SK-N-SH (cell line): Measurements from ENCODE around the gene LHX4. TPM values are rescaled to one million over a fixed set of nuclear protein-coding genes. Genes with fewer than 3 reads are reported as not detected.

ENCODE experiments used
- CTCF ChIA-PET: fragments of 300-600, 350-600 bp; formaldehyde crosslinking; extraction: SDS; loops from one replicate; lab custom pipeline; 2021; lab: Yijun Ruan, JAX
- POLR2A ChIA-PET: fragments of 350-600 bp; sonication (Branson Sonifier 250); formaldehyde crosslinking; extraction: SDS; loops from one replicate; lab custom pipeline; 2020; ENCODE audit warnings: antibody characterized with exemption, inconsistent platforms; lab: Yijun Ruan, JAX
- DNase-seq: peaks from one replicate; pipeline ENCODE4 v3.0.0; 2012
- H2AFZ ChIP-seq: fragments of 200-600 bp; sonication (generic); 2 replicates; pipeline ENCODE4 v1.8.1; 2016; ENCODE audit warnings: antibody characterized with exemption, mild to moderate bottlenecking, low read depth
- H3F3A ChIP-seq: fragments of 200-600 bp; sonication (generic); replicated peaks from 2 replicates; pipeline ENCODE3; 2016; ENCODE audit warnings: antibody characterized with exemption, mild to moderate bottlenecking; ENCODE audit not compliant: insufficient read depth
- H3K27ac ChIP-seq, 2 experiments: fragments of 200-500 bp in 1 of 2; fragments of 200-600 bp in 1 of 2; sonication (Bioruptor generic) in 1 of 2; sonication (generic), shearing (Covaris generic) in 1 of 2; 2 replicates each; pipeline versions ENCODE4 v1.5.1 to v1.6.1; 2014 to 2016; ENCODE audit warnings: low read depth in 2 of 2, inconsistent platforms in 1 of 2, low read length in 1 of 2, mild to moderate bottlenecking in 1 of 2, mixed read lengths in 1 of 2
- H3K27me3 ChIP-seq: fragments of 200-600 bp; sonication (generic), shearing (Covaris generic); 2 replicates; pipeline ENCODE4 v1.6.1; 2016; ENCODE audit warnings: mixed run types; ENCODE audit not compliant: insufficient read depth
- H3K36me3 ChIP-seq, 2 experiments: fragments of 200-500 bp in 1 of 2; fragments of 200-600 bp in 1 of 2; sonication (Bioruptor generic) in 1 of 2; sonication (generic) in 1 of 2; replicated peaks in 1 of 2; 2 replicates each; pipeline versions ENCODE3 to v1.5.1; 2014 to 2016; ENCODE audit warnings: low read length in 1 of 2, mild to moderate bottlenecking in 1 of 2; ENCODE audit not compliant: insufficient read depth in 2 of 2, control insufficient read depth in 1 of 2
- H3K4me1 ChIP-seq, 2 experiments: fragments of 200-500 bp in 1 of 2; fragments of 200-600 bp in 1 of 2; sonication (Bioruptor generic) in 1 of 2; sonication (generic), shearing (Covaris generic) in 1 of 2; 2 replicates each; pipeline versions ENCODE4 v1.5.1 to v1.6.1; 2014 to 2016; ENCODE audit warnings: low read depth in 1 of 2, low read length in 1 of 2, mixed run types in 1 of 2; ENCODE audit not compliant: insufficient read depth in 2 of 2, control insufficient read depth in 1 of 2
- H3K4me2 ChIP-seq: fragments of 200-600 bp; sonication (generic), shearing (Covaris generic); 2 replicates; pipeline ENCODE4 v1.6.1; 2017; ENCODE audit warnings: mixed run types
- H3K4me3 ChIP-seq, 2 experiments: fragments of 200-500 bp in 1 of 2; fragments of 200-600 bp in 1 of 2; sonication (Bioruptor generic) in 1 of 2; sonication (generic), shearing (Covaris generic) in 1 of 2; 2 replicates each; pipeline versions ENCODE4 v1.5.1 to v1.8.1; 2014 to 2016; ENCODE audit warnings: low read depth in 2 of 2, inconsistent platforms in 1 of 2, low read length in 1 of 2, mild to moderate bottlenecking in 1 of 2, mixed read lengths in 1 of 2, moderate library complexity in 1 of 2
- H3K79me2 ChIP-seq: fragments of 200-600 bp; sonication (generic); 2 replicates; pipeline ENCODE4 v1.8.1; 2017; ENCODE audit warnings: mild to moderate bottlenecking; ENCODE audit not compliant: insufficient read depth
- H3K9ac ChIP-seq: fragments of 200-600 bp; sonication (generic); 2 replicates; pipeline ENCODE4 v1.6.1; 2017; ENCODE audit warnings: mixed run types
- H3K9me2 ChIP-seq: fragments of 200-600 bp; sonication (generic); 2 replicates; pipeline ENCODE4 v1.6.1; 2017; ENCODE audit warnings: mixed run types
- H3K9me3 ChIP-seq: fragments of 200-600 bp; sonication (generic); 2 replicates; pipeline ENCODE4 v1.6.1; 2017; ENCODE audit warnings: mixed run types, mild to moderate bottlenecking, moderate library complexity
- H4K20me1 ChIP-seq: fragments of 200-600 bp; sonication (generic); 2 replicates; pipeline ENCODE4 v1.6.1; 2017; ENCODE audit warnings: mild to moderate bottlenecking, mixed run types; ENCODE audit not compliant: insufficient read depth
- ELF1 ChIP-seq: IDR thresholded peaks from 2 replicates; pipeline ENCODE4 v1.4.0; 2012
- EP300 ChIP-seq, 2 experiments: IDR thresholded peaks; 2 replicates each; pipeline versions ENCODE4 v1.4.0 to v1.6.1; 2012; ENCODE audit warnings: borderline replicate concordance in 1 of 2, low read depth in 1 of 2, low read length in 1 of 2
- EZH2phosphoT487 ChIP-seq: fragments of 200-600 bp; sonication (generic); IDR thresholded peaks from 2 replicates; pipeline ENCODE4 v1.6.1; 2017; ENCODE audit warnings: low read depth, mixed run types, mild to moderate bottlenecking, antibody characterized with exemption, moderate library complexity, borderline replicate concordance
- FOSL2 ChIP-seq: IDR thresholded peaks from 2 replicates; pipeline ENCODE4 v1.4.0; 2012; ENCODE audit warnings: low read depth, mild to moderate bottlenecking, moderate library complexity, borderline replicate concordance
- FOXM1 ChIP-seq: IDR thresholded peaks from 2 replicates; pipeline ENCODE4 v1.4.0; 2012; ENCODE audit warnings: low read depth, mild to moderate bottlenecking
- GABPA ChIP-seq: IDR thresholded peaks from 2 replicates; pipeline ENCODE4 v1.4.0; 2012; ENCODE audit warnings: low read depth, mild to moderate bottlenecking
- GATA2 ChIP-seq: sonication (generic); formaldehyde crosslinking; IDR thresholded peaks from 2 replicates; pipeline ENCODE4 v1.5.0; 2020; ENCODE audit warnings: mild to moderate bottlenecking, missing genetic modification reagents
- IRF3 ChIP-seq: fragments of 150-350 bp; IDR thresholded peaks from 2 replicates; pipeline ENCODE4 v1.6.1; 2016; ENCODE audit warnings: mild to moderate bottlenecking, low read depth, low read length
- MXI1 ChIP-seq: IDR thresholded peaks from 2 replicates; pipeline ENCODE4 v1.6.1; 2012; ENCODE audit warnings: mild to moderate bottlenecking, low read depth, low read length, improper control_type of control experiment
- NFIC ChIP-seq: IDR thresholded peaks from 2 replicates; pipeline ENCODE4 v1.4.0; 2012; ENCODE audit warnings: borderline replicate concordance
- NRF1 ChIP-seq: IDR thresholded peaks from 2 replicates; pipeline ENCODE4 v1.6.1; 2012; ENCODE audit warnings: low read depth, mild to moderate bottlenecking, low read length
- POLR2AphosphoS5 ChIP-seq: IDR thresholded peaks from 2 replicates; pipeline ENCODE4 v1.6.1; 2012; ENCODE audit warnings: low read depth, low read length
- RCOR1 ChIP-seq: fragments of 150-350 bp; IDR thresholded peaks from 2 replicates; pipeline ENCODE4 v1.6.1; 2017; ENCODE audit warnings: antibody characterized with exemption, low read length
- REST ChIP-seq: IDR thresholded peaks from 2 replicates; pipeline ENCODE4 v1.6.1; 2012; ENCODE audit warnings: mild to moderate bottlenecking, low read depth, low read length, moderate library complexity
- RFX5 ChIP-seq: IDR thresholded peaks from 2 replicates; pipeline ENCODE4 v1.6.1; 2012; ENCODE audit warnings: mild to moderate bottlenecking, improper control_type of control experiment, low read length
- TEAD4 ChIP-seq: IDR thresholded peaks from 2 replicates; pipeline ENCODE4 v1.4.0; 2012; ENCODE audit warnings: mild to moderate bottlenecking, borderline replicate concordance; ENCODE audit not compliant: insufficient read depth
- YY1 ChIP-seq: IDR thresholded peaks from 2 replicates; pipeline ENCODE4 v1.4.0; 2012; ENCODE audit warnings: low read depth, mild to moderate bottlenecking
- WGBS: methylation state at CpG from one replicate; pipeline ENCODE4 v1.1.6; 2017; ENCODE audit warnings: low lambda C conversion rate; 5-methylcytosine and 5-hydroxymethylcytosine counted together
- polyA plus RNA-seq, 3 experiments: library from polyadenylated mRNA; depleted of rRNA; stranded (reverse); fragments of >200 nt; gene quantifications; 2 replicates each; pipeline ENCODE4 v1.2.3, GENCODE V29; 2012
- TF ChIP-seq, protein P1 (sequence below): fragments of 150-350 bp; IDR thresholded peaks from 2 replicates; pipeline ENCODE4 v1.6.1; 2017; ENCODE audit warnings: antibody characterized with exemption, low read length, low read depth, borderline replicate concordance
- TF ChIP-seq, protein P2 (sequence below): IDR thresholded peaks from 2 replicates; pipeline ENCODE4 v1.4.0; 2012; ENCODE audit warnings: low read depth, borderline replicate concordance

Gene LHX4
- polyA plus RNA-seq, 1 of the 3 experiments (the other 2 are of a cell fraction) = not detected

DNA sequence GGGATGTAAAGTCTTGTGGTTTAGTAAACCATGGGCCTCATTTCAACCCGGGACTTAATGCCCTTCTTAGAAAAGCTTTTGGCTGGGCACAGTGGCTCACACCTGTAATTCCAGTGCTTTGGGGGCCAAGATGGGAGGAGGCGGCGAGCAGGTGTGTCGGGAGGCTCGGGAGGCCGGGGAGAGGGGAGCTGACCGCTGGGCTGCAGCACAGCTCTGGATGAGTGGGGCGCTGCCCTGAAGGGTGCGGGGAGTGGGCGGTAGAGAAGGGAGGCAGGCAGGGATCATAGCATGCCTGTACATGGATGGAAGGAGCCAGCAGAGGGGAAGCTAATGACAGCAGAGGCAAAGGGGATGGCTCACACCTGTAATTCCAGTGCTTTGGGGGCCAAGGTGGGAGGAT lies 31.0 kb downstream of the LHX4 start:
- no peaks in the 10 kb centered on the region for H3K27me3 ChIP-seq
- no peak overlapping the region for H3K4me3 ChIP-seq
- H3K9me3 ChIP-seq = no peaks in the 10 kb centered on the region
- no peak for DNase-seq
- no peaks in the 10 kb centered on the region for H3K79me2 ChIP-seq
- H3F3A ChIP-seq = no peaks in the 10 kb centered on the region
- no peak overlapping the region for H2AFZ ChIP-seq
- no peak for TF ChIP-seq GATA2 (CRISPR knock-in tag)
- TF ChIP-seq, protein P1, sequence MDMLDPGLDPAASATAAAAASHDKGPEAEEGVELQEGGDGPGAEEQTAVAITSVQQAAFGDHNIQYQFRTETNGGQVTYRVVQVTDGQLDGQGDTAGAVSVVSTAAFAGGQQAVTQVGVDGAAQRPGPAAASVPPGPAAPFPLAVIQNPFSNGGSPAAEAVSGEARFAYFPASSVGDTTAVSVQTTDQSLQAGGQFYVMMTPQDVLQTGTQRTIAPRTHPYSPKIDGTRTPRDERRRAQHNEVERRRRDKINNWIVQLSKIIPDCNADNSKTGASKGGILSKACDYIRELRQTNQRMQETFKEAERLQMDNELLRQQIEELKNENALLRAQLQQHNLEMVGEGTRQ = no peak
- TF ChIP-seq NRF1 = no peak
- CTCF ChIA-PET = interaction anchor here (1.0 to 3.0 kb wide), 11 partner anchors 9 to 222 kb away, joined by 3 to 25 read pairs (median 5); no protein-coding TSS in a partner anchor
- H3K9me2 ChIP-seq = no peaks in the 10 kb centered on the region
- H3K4me1 ChIP-seq = peaks cover 0 to 7% of the 10 kb centered on the region in 2 experiments; a peak in 1 of 4 replicates
- POLR2A ChIA-PET = no interaction called here
- no peaks in the 10 kb centered on the region for H3K36me3 ChIP-seq
- WGBS = 88% methylated on average over 10 of the region's 10 CpGs
- no peaks in the 10 kb centered on the region for H4K20me1 ChIP-seq
- H3K4me2 ChIP-seq = no peak overlapping the region
- H3K27ac ChIP-seq = no peak overlapping the region
- no peak overlapping the region for H3K9ac ChIP-seq

GRCh38 chr1:180261524-180262155 lies 31.6 kb downstream of the LHX4 start:
- Histone ChIP-seq H2AFZ (no peak overlapping the region), H3K9me3 (no peaks in the 10 kb centered on the region), H3K4me3 (no peak overlapping the region), H3K4me1 (peaks cover 0 to 7% of the 10 kb centered on the region in 2 experiments; a peak in 1 of 4 replicates), H3K79me2 (no peaks in the 10 kb centered on the region), H3K36me3 (no peaks in the 10 kb centered on the region), H3K27me3 (no peaks in the 10 kb centered on the region), H3K9ac (no peak overlapping the region), H3K4me2 (no peak overlapping the region), H3F3A (no peaks in the 10 kb centered on the region), H4K20me1 (no peaks in the 10 kb centered on the region), H3K27ac (no peak overlapping the region), H3K9me2 (no peaks in the 10 kb centered on the region)
- ChIA-PET POLR2A (no interaction called here), CTCF (interaction anchor here (1.0 to 3.0 kb wide), 10 partner anchors 8 to 222 kb away, joined by 3 to 25 read pairs (median 4); no protein-coding TSS in a partner anchor)
- no peak for DNase-seq
- 69% methylated on average over 7 of the region's 7 CpGs for WGBS
- TF ChIP-seq REST = no peak
- TF ChIP-seq EP300 (IDR thresholded peaks at IDR 0.05; ENCODE audit: borderline replicate concordance in 1 of 2, low read depth in 1 of 2, low read length in 1 of 2) = no peak
- no peak for TF ChIP-seq POLR2AphosphoS5
- TF ChIP-seq MXI1 = no peak
- no peak for TF ChIP-seq FOXM1
- no peak for TF ChIP-seq IRF3
- no peak for TF ChIP-seq YY1
- no peak for TF ChIP-seq NFIC
- no peak for TF ChIP-seq RFX5
- no peak for TF ChIP-seq RCOR1
- no peak for TF ChIP-seq ELF1
- TF ChIP-seq, protein P2, sequence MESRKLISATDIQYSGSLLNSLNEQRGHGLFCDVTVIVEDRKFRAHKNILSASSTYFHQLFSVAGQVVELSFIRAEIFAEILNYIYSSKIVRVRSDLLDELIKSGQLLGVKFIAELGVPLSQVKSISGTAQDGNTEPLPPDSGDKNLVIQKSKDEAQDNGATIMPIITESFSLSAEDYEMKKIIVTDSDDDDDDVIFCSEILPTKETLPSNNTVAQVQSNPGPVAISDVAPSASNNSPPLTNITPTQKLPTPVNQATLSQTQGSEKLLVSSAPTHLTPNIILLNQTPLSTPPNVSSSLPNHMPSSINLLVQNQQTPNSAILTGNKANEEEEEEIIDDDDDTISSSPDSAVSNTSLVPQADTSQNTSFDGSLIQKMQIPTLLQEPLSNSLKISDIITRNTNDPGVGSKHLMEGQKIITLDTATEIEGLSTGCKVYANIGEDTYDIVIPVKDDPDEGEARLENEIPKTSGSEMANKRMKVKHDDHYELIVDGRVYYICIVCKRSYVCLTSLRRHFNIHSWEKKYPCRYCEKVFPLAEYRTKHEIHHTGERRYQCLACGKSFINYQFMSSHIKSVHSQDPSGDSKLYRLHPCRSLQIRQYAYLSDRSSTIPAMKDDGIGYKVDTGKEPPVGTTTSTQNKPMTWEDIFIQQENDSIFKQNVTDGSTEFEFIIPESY = no peak
- no peak for TF ChIP-seq FOSL2
- TF ChIP-seq EZH2phosphoT487 = no peak
- TF ChIP-seq GATA2 (CRISPR knock-in tag) = no peak
- TF ChIP-seq GABPA = no peak
- no peak for TF ChIP-seq TEAD4
